Measurements from ENCODE around the gene SEPTIN3.
"Not testable (repeated sequence)": the region's sequence is repeated elsewhere in the genome, so short reads cannot be mapped to it uniquely, and the experiment has no call there.

The SEPTIN3 gene

DNA sequence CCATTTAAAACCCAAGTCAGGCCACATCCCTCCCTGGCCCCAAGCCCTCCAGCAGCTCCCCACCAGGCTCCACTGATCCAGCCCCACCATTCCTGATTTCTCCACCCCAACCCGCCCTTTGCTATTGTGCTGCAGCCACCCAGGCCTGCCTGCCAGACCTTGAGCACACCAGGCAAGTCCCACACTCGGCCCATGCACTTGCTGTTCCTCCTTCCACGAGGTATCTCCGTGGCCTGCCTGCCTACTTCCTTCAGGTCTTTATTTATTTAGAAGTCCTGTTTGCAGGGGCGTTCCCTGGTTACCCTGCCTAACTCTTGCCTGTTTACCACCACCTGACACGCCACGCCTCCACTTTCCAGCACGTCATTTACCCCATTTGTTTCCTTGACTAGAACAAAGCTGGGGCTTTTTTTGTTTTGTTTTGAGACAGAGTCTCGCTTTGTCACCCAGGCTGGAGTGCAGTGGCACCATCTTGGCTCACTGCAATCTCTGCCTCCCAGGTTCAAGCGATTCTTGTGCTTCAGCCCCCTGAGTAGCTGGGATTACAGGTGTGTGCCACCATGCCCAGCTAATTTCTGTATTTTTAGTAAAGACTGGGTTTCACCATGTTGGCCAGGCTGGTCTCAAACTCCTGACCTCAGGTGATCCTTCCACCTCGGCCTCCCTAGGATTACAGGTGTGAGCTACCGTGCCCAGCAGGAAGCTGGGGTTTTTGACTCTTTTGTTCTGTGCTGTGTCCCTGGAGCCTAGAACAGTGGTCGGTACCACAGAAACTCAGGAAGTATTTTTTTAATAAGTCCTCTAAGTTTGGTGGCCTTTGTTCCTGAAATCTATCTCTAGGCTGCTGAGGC lies 29.0 kb upstream of the SEPTIN3 start:
- peak; percentile 85 to 97 for DNase-seq (ENCODE audit: low read depth in 1 of 2, low spot score in 1 of 2)

GRCh38 chr22:41940832-41941765 lies 28.1 kb upstream of the SEPTIN3 start:
- DNase-seq (ENCODE audit: low read depth in 1 of 2, low spot score in 1 of 2), result peak; percentile 68 to 82

DNA sequence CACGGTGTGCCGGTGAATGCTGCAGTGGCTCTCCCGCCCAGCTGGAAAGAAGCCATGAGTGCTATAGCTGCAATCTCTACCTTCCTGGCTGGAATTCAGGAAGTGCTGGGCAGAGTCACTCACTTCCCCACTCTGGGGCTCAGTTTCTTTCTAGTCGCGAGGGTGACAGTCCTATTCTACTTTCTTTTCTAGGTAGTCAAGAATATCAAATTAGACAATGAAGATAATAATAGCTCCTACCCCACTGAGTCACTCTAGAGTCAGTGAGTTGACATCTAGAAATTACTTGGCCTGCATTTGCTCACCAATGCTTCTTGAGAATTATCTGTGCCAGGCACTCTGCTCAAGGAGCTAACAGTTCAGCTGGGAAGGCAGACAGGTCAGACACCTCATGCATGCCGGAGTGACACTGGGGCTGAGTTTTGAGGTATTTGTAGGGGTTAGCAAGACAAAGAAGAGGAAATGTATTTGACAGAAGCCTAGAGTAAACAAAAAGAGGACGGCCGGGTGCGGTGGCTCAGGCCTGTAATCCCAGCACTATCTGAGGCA lies 25.5 kb upstream of the SEPTIN3 start:
- DNase-seq (ENCODE audit: low read depth in 1 of 2, low spot score in 1 of 2), result no peak

GRCh38 chr22:41946629-41947423 lies 22.4 kb upstream of the SEPTIN3 start, which contains the start of gene CENPM:
Gene CENPM, minus strand, starts transcription at chr22:41947152. Its CDS starts 76 bp downstream, at chr22:41947076.
- peak; percentile 86 to 89 for DNase-seq (ENCODE audit: low read depth in 1 of 2, low spot score in 1 of 2)

DNA sequence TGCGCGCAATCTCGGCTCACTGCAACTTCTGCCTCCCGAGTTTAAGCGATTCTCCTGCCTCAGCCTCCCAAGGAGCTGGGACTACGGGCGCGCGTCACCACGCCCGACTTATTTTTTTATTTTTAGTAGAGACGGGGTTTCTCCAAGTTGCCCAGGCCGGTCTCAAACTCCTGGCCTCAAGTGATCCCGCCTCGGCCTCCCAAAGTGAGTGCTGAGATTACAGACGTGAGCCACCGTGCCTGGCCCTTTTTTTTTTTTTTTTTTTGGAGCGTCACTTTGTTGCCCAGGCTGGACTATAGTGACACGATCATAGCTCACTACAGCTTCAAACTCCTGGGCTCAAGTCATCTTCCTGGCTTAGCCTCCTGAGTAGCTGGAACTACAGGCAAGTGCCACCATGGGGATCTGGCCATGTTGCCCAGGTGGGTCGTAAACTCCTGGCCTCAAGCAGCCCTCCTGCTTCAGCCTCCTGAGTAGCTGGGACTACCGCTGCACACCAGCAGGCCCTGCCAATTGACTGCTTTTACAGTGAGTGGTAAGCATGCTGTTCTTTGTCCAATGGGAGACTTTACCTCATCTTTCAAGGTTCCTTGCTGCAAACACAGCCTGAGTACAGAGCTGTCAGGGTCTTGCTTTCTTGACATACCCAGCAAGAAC lies 21.7 kb upstream of the SEPTIN3 start:
- no peak for DNase-seq (ENCODE audit: low read depth in 1 of 2, low spot score in 1 of 2)

- no peak for DNase-seq (ENCODE audit: low read depth in 1 of 2, low spot score in 1 of 2)
Measured at GRCh38 chr22:41948142-41948541, 21.1 kb upstream of the SEPTIN3 start.

- not testable (repeated sequence) for DNase-seq (ENCODE audit: low read depth in 1 of 2, low spot score in 1 of 2)
Measured at GRCh38 chr22:41948928-41949296, 20.3 kb upstream of the SEPTIN3 start.

DNA sequence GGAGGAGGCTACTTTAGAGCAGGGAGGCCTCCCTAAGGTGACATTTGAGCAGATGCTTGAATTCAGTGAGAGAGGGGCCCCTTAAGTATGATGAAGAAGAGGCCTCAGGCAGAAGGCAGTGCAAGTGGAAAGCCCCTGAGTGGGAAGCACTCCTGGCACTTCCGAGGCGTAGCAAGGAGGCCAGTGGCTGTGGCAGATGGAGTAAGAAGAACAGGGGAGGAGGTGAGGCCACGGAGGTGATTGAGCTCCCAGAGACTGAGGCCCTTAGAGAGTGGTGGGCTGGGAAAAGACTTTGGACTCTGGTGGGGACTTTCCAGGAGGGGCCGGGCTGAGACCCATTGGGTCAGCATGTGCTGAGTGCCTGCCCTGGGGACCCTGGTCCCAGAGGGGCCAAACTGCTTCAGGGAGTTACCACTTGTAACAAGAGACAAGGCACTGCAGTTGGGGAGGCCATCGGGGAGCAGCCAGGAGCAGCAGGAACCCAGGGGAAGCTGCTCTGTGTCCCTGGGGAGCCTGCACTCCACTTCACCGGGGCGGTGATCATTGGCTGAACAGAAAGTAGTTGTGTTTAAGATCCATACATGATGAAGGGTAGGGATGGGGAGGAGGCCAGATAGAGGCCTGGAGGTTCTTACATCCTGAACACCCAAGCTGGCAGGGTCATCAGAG lies 19.8 kb upstream of the SEPTIN3 start:
- DNase-seq (ENCODE audit: low read depth in 1 of 2, low spot score in 1 of 2), result no peak

DNA sequence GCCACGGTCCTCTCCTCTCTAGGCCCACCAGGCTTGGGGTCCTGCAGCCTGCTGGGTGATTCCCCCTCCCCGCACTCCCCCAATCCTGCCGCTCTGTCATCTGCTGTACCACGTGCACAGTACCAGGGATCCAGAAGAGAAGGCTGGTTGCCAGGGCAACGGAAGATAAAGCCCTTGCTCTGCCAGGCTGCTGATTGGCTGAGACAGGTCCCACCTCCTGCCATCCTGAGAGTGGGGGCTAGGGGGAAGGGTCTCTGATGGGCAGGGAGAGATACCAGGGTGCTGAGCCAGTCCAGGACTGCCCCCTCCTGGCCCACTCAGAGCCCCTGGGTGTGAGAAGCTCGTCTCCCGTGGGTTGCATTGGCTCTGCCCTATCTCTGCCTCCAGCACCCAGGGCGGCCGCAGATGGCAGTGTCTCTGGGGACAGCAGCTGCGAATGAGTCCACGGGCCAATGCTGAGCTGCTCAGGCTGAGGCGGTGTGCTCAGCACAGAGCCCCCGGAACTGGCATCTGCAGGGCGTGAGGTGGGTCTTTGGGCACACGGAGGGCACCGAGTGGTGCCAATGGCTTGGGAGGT lies 17.3 kb upstream of the SEPTIN3 start, which contains the start of gene SMIM45:
SMIM45 (plus strand) TSS at position 253 of the 577 bp plus-strand sequence.
- no peak for DNase-seq (ENCODE audit: low read depth in 1 of 2, low spot score in 1 of 2)

DNA sequence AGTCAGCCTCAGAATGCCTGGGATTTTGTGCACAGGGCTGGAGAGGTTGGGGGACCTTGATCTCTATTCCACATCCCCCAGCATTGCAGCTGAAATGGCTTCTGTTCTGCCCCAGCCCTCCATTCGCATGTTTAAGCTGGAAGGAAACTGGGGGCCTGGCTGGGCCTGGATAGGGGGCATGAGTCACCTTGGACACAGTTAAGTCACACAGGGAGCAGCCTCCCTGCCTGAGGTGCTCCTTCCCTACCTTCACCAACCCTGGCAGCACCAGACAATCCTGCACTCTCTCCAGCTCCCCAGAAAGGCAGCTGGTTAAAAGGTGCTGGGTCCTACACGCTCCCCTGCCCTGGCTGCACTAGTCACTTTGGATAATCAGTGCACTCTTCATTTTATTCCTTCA lies 16.5 kb upstream of the SEPTIN3 start:
- DNase-seq (ENCODE audit: low read depth in 1 of 2, low spot score in 1 of 2), result no peak

GRCh38 chr22:41957941-41958556 lies 11.2 kb upstream of the SEPTIN3 start:
- no peak for DNase-seq (ENCODE audit: low read depth in 1 of 2, low spot score in 1 of 2)

DNA sequence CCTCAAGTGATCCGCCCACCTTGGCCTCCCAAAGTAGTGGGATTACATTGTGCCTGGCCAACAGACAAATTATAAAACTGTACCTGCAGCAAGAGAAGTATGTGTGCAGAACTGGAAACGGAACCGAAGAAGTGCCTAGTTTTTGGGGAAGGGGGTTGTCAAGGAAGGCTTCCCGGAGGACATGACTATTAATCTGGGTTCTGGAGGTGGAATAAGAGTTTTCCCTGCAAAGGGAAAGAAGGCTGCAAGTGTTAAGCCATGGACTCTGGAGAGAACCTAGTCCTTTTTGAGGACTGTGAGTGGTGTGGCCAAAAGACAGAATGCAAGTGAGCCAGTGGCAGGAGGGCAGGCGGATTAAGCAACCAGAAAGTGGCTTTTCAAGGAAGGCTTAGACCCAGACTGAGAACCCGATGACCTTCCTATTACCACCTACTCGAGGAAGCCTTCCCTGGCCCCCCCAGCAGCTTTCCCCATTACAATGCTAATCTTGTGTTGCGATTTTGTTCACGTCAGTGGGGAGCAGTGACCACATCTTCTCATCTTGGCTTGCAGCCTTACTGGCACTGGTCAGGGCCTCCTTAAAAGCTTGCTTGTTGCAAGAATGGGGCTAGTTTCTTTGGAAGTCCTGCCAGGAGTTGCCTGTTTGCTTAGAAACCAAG lies 5.7 kb upstream of the SEPTIN3 start:
- DNase-seq (ENCODE audit: low read depth in 1 of 2, low spot score in 1 of 2), result no peak

- DNase-seq (ENCODE audit: low read depth in 1 of 2, low spot score in 1 of 2), result no peak
Measured at GRCh38 chr22:41964112-41964491, 5.1 kb upstream of the SEPTIN3 start.

- DNase-seq (ENCODE audit: low read depth in 1 of 2, low spot score in 1 of 2), result no peak
Measured at GRCh38 chr22:41966225-41966606, 3.0 kb upstream of the SEPTIN3 start.

GRCh38 chr22:41966607-41967240 lies 2.5 kb upstream of the SEPTIN3 start:
- DNase-seq (ENCODE audit: low read depth in 1 of 2, low spot score in 1 of 2), result peak in 1 of 2 donors; percentile 35

GRCh38 chr22:41968601-41969000 lies 642 bp upstream of the SEPTIN3 start:
- DNase-seq (ENCODE audit: low read depth in 1 of 2, low spot score in 1 of 2), result no peak

- DNase-seq (ENCODE audit: low read depth in 1 of 2, low spot score in 1 of 2), result no peak
Measured at GRCh38 chr22:41970601-41971000, 1.4 kb downstream of the SEPTIN3 start.

DNA sequence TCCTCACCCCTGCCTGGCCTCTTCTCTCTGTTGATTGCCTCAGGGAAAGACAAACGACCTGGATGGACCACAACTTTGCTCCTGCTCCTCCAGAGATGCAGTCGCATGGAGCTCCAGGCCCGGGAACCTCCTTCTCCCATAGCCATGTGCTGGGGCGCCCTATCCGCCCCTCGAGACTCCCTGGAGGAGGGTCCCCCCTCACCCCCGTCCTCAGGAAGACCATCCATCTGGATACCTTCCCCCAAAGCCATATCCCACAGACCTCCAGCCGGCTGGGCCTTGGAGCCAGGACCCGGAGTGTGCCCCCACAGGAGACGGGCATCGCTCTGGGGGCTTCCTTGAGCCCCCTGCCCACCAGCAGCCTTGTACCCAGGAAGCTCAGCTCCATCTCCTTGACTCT lies 2.2 kb downstream of the SEPTIN3 start:
- no peak for DNase-seq (ENCODE audit: low read depth in 1 of 2, low spot score in 1 of 2)

All from activated CD4-positive, alpha-beta T cell treated with anti-CD3 and anti-CD28 coated beads, Interleukin-2, amount 50 U/mL, for 24 hours (primary cell).